HepG2 (cell line): ENCODE results near the gene SLC34A3. TPM values are rescaled to one million over a fixed set of nuclear protein-coding genes. Genes with fewer than 3 reads are reported as not detected.

Experiments
- ELK4 ChIP-seq: sonication (generic); formaldehyde crosslinking; IDR thresholded peaks from 2 replicates; pipeline ENCODE4 v1.9.0; 2021; ENCODE audit warnings: missing genetic modification reagents, borderline replicate concordance
- FOSL1 ChIP-seq: sonication (generic); formaldehyde crosslinking; IDR thresholded peaks from 2 replicates; pipeline ENCODE4 v1.9.0; 2021; ENCODE audit warnings: missing genetic modification reagents, borderline replicate concordance
- FOXO4 ChIP-seq: sonication (generic); formaldehyde crosslinking; conservative IDR thresholded peaks from 2 replicates; pipeline ENCODE4 v1.8.1; 2023; ENCODE audit warnings: missing genetic modification reagents
- ISL2 ChIP-seq: sonication (generic); formaldehyde crosslinking; IDR thresholded peaks from 2 replicates; pipeline ENCODE4 v1.5.0; 2020; ENCODE audit warnings: missing genetic modification reagents
- KAT7 ChIP-seq: IDR thresholded peaks from 2 replicates; pipeline ENCODE4 v1.6.1; 2018; ENCODE audit warnings: borderline replicate concordance, missing compliant biosample characterization
- MYPOP ChIP-seq: sonication (generic); formaldehyde crosslinking; IDR thresholded peaks from 2 replicates; pipeline ENCODE4 v1.8.1; 2023; ENCODE audit warnings: mild to moderate bottlenecking, moderate library complexity, missing genetic modification reagents
- PCBP1 ChIP-seq: fragments of 200-400 bp; formaldehyde crosslinking; IDR thresholded peaks from 2 replicates; pipeline ENCODE4 v1.6.1; 2017; ENCODE audit warnings: mild to moderate bottlenecking, low read depth, low read length, borderline replicate concordance
- SRY ChIP-seq: sonication (generic); formaldehyde crosslinking; IDR thresholded peaks from 2 replicates; pipeline ENCODE4 v1.8.0; 2022; ENCODE audit warnings: mild to moderate bottlenecking, missing genetic modification reagents
- THAP8 ChIP-seq: sonication (generic); formaldehyde crosslinking; IDR thresholded peaks from 2 replicates; pipeline ENCODE4 v1.5.1; 2020; ENCODE audit warnings: missing genetic modification reagents, mild to moderate bottlenecking, borderline replicate concordance
- ZBTB21 ChIP-seq: sonication (generic); formaldehyde crosslinking; IDR thresholded peaks from 2 replicates; pipeline ENCODE4 v1.4.0; 2020; ENCODE audit warnings: missing genetic modification reagents
- ZBTB7B ChIP-seq: sonication (generic); formaldehyde crosslinking; IDR thresholded peaks from 2 replicates; pipeline ENCODE4 v1.4.0; 2020; ENCODE audit warnings: missing genetic modification reagents
- ZNF10 ChIP-seq: sonication (generic); formaldehyde crosslinking; IDR thresholded peaks from 2 replicates; pipeline ENCODE4 v1.4.0; 2020; ENCODE audit warnings: mild to moderate bottlenecking, low read depth, missing genetic modification reagents, borderline replicate concordance
- ZNF318 ChIP-seq: sonication (generic); formaldehyde crosslinking; IDR thresholded peaks from 2 replicates; pipeline ENCODE4 v1.4.0; 2020; ENCODE audit warnings: mild to moderate bottlenecking, missing genetic modification reagents
- ZNF567 ChIP-seq: sonication (generic); formaldehyde crosslinking; IDR thresholded peaks from 2 replicates; pipeline ENCODE4 v1.8.1; 2023; ENCODE audit warnings: mild to moderate bottlenecking, missing genetic modification reagents, borderline replicate concordance
- ZNF572 ChIP-seq: sonication (generic); formaldehyde crosslinking; IDR thresholded peaks from 2 replicates; pipeline ENCODE4 v1.5.1; 2020; ENCODE audit warnings: mild to moderate bottlenecking, missing genetic modification reagents
- ZNF670 ChIP-seq: sonication (generic); formaldehyde crosslinking; IDR thresholded peaks from 2 replicates; pipeline ENCODE4 v1.8.0; 2022; ENCODE audit warnings: mild to moderate bottlenecking, missing genetic modification reagents, borderline replicate concordance
- ZNF7 ChIP-seq: IDR thresholded peaks from 2 replicates; pipeline ENCODE4 v1.6.1; 2016; ENCODE audit warnings: missing biosample characterization, missing genetic modification reagents
- polyA plus RNA-seq, 8 experiments: library from polyadenylated mRNA; depleted of rRNA in 3 of 8; stranded (reverse) in 7 of 8; unstranded in 1 of 8; fragments of >200 nt; fragmentation: Illumina TruSeq in 4 of 8; extraction: Trizol in 4 of 8; gene quantifications; 2 replicates each; pipeline versions ENCODE4 v1.2.1 to v1.2.3, GENCODE V29; 2011 to 2016; ENCODE audit warnings: low read depth in 4 of 8, missing spikeins in 1 of 8, mixed read lengths in 1 of 8; ENCODE audit not compliant: insufficient read depth in 1 of 8
- total RNA-seq, 5 experiments: library from RNA; depleted of rRNA; stranded (reverse); fragments of >200 nt; fragmentation: Illumina TruSeq; extraction: Trizol; gene quantifications; 2 replicates each; pipeline ENCODE4 v1.2.3, GENCODE V29; 2016; ENCODE audit warnings: low read depth in 1 of 5

The SLC34A3 gene
- total and polyA plus RNA-seq, 2 of the 13 experiments (the other 11 are each of a cell fraction or from before 2014, with no cell fraction given), result 0.07 to 1.0 TPM

DNA sequence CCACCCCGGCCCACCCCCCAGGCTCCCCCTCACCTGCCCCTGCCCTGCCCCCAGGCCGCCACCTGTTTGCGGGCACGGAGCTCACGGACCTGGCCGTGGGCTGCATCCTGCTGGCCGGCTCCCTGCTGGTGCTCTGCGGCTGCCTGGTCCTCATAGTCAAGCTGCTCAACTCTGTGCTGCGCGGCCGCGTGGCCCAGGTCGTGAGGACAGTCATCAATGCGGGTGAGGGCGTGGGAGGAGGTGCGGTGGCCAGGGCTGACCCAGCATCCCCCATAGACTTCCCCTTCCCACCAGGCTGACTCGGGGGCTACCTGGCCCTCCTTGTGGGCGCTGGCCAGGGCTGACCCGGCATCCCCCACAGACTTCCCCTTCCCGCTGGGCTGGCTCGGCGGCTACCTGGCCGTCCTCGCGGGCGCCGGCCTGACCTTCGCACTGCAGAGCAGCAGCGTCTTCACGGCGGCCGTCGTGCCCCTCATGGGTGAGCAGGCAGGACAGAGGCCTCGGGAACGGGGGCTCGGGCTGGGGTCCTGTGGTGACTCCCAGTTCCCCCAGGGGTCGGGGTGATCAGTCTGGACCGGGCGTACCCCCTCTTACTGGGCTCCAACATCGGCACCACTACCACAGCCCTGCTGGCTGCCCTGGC lies 3.5 kb downstream of the SLC34A3 start (continued):
- TF ChIP-seq FOSL1 (CRISPR knock-in tag) (no peak), ELK4 (CRISPR knock-in tag) (no peak), ZBTB7B (CRISPR knock-in tag) (peak; percentile 31; the same call in 1 of the 2 replicates), ZNF318 (CRISPR knock-in tag) (no peak), ZNF567 (CRISPR knock-in tag) (no peak), MYPOP (no peak), KAT7 (CRISPR knock-in tag) (no peak), FOXO4 (CRISPR knock-in tag) (no peak), ZNF10 (CRISPR knock-in tag) (no peak), ZNF7 (CRISPR knock-in tag) (no peak), ZNF572 (CRISPR knock-in tag) (no peak), PCBP1 (no peak), ZBTB21 (CRISPR knock-in tag) (no peak), THAP8 (CRISPR knock-in tag) (no peak), ZNF670 (CRISPR knock-in tag) (no peak), SRY (CRISPR knock-in tag) (0 out of 2 replicates have a peak, but pooled peaks have one; percentile 25), ISL2 (CRISPR knock-in tag) (no peak)
